HK-2 (cell line): Measurements from ENCODE around the gene TUBG2.

ENCODE experiments used
- DNase-seq: peaks from one replicate; pipeline ENCODE4 v3.0.0-alpha.2; 2018; ENCODE audit not compliant: unreplicated experiment

Gene TUBG2

GRCh38 chr17:42676424-42677011, 17.4 kb downstream of the TUBG2 start, which contains the start of gene PLEKHH3:
TSS of gene PLEKHH3 (minus strand) at chr17:42676994. CDS start at chr17:42676563, 431 bp downstream.
- DNase-seq, result no peak

GRCh38 chr17:42677012-42677857, 18.2 kb downstream of the TUBG2 start:
- peak; percentile 100 for DNase-seq

- DNase-seq, result peak; percentile 91
These were observed 19.1 kb downstream of the TUBG2 start for GRCh38 chr17:42677921-42678781.

GRCh38 chr17:42678951-42679491, 19.9 kb downstream of the TUBG2 start:
- DNase-seq, result peak; percentile 80

- DNase-seq, result peak; percentile 52
These were observed 20.6 kb downstream of the TUBG2 start for GRCh38 chr17:42679492-42680330.

- DNase-seq, result no peak
These were observed 21.3 kb downstream of the TUBG2 start for GRCh38 chr17:42680331-42680808.

GRCh38 chr17:42681976-42682721, 23.1 kb downstream of the TUBG2 start, which contains the start of gene CNTNAP1:
TSS of gene CNTNAP1 (plus strand) at chr17:42682531. CDS start at chr17:42682830, 299 bp downstream.
- peak; percentile 87 for DNase-seq

- peak; percentile 66 for DNase-seq
These were observed 23.8 kb downstream of the TUBG2 start for GRCh38 chr17:42682722-42683403.

GRCh38 chr17:42683407-42684034, 24.4 kb downstream of the TUBG2 start:
- DNase-seq, result no peak

GRCh38 chr17:42684929-42685556, 26.0 kb downstream of the TUBG2 start:
- DNase-seq, result no peak

GRCh38 chr17:42685831-42686230, 26.7 kb downstream of the TUBG2 start:
- no peak for DNase-seq

- DNase-seq, result no peak
These were observed 27.5 kb downstream of the TUBG2 start for GRCh38 chr17:42686520-42687128.

GRCh38 chr17:42687707-42688320, 28.7 kb downstream of the TUBG2 start:
- DNase-seq, result no peak

GRCh38 chr17:42690596-42690995, 31.5 kb downstream of the TUBG2 start:
- no peak for DNase-seq

GRCh38 chr17:42691021-42691545, 32.0 kb downstream of the TUBG2 start:
- no peak for DNase-seq

GRCh38 chr17:42692489-42692888, 33.4 kb downstream of the TUBG2 start:
- DNase-seq, result no peak

GRCh38 chr17:42694524-42694923, 35.4 kb downstream of the TUBG2 start:
- no peak for DNase-seq
